IMR-90 (cell line): ENCODE data around the gene GLE1. TPM values are rescaled to one million over a fixed set of nuclear protein-coding genes. Genes with fewer than 3 reads are reported as not detected.

ENCODE experiments used
- ATAC-seq: fragments of 200-7000 bp; cut with Tn5 transposase; 2 replicates; pipeline ENCODE4 v1.9.1; 2020; ENCODE audit warnings: low read depth, mild to moderate bottlenecking, moderate library complexity
- BruUV-seq: library from RNA; stranded (reverse); fragments of 400-500 nt; replicated peaks from 2 replicates; lab custom pipeline; 2021; lab: Mats Ljungman, UMichigan
- CTCF ChIA-PET: fragments of 300-600 bp; formaldehyde crosslinking; extraction: SDS; loops from one replicate; lab custom pipeline; 2021; ENCODE audit warnings: antibody characterized with exemption; lab: Yijun Ruan, JAX
- POLR2A ChIA-PET: fragments of 300-600 bp; sonication (Branson Sonifier 250); formaldehyde crosslinking; loops from one replicate; lab custom pipeline; 2022; ENCODE audit warnings: antibody characterized with exemption; ENCODE audit not compliant: unreplicated experiment; lab: Charles Lee
- DNase-seq: peaks from one replicate; pipeline ENCODE4 v3.0.0; 2013
- H2AFZ ChIP-seq: replicated peaks from 2 replicates; pipeline ENCODE3; 2013; ENCODE audit warnings: low read length, mild to moderate bottlenecking; ENCODE audit not compliant: poor library complexity
- H2AK5ac ChIP-seq: 2 replicates; pipeline ENCODE4 v1.6.1; 2013; ENCODE audit warnings: low read depth, low read length, inconsistent platforms
- H2AK9ac ChIP-seq: replicated peaks from 2 replicates; pipeline ENCODE3; 2013; ENCODE audit warnings: mild to moderate bottlenecking, low read depth, low read length, moderate library complexity; ENCODE audit not compliant: poor library complexity
- H2BK120ac ChIP-seq: 2 replicates; pipeline ENCODE4 v1.6.1; 2013; ENCODE audit warnings: low read depth, low read length, inconsistent platforms
- H2BK15ac ChIP-seq: 3 replicates; pipeline ENCODE4 v1.6.1; 2013; ENCODE audit warnings: low read depth, low read length, inconsistent platforms
- H2BK20ac ChIP-seq: 2 replicates; pipeline ENCODE4 v1.6.1; 2013; ENCODE audit warnings: low read depth, mild to moderate bottlenecking, inconsistent platforms, low read length, moderate library complexity
- H2BK5ac ChIP-seq: 2 replicates; pipeline ENCODE4 v1.6.1; 2013; ENCODE audit warnings: mild to moderate bottlenecking, low read depth, low read length, inconsistent platforms; ENCODE audit not compliant: poor library complexity, severe bottlenecking
- H3K14ac ChIP-seq: replicated peaks from 2 replicates; pipeline ENCODE4 v1.6.1; 2013; ENCODE audit warnings: low read depth, low read length, inconsistent platforms
- H3K18ac ChIP-seq: 2 replicates; pipeline ENCODE4 v1.6.1; 2013; ENCODE audit warnings: low read depth, low read length, control low read depth
- H3K23ac ChIP-seq: 2 replicates; pipeline ENCODE4 v1.6.1; 2013; ENCODE audit warnings: low read depth, low read length, inconsistent platforms
- H3K27ac ChIP-seq: 2 replicates; pipeline ENCODE4 v1.5.1; 2013; ENCODE audit warnings: mild to moderate bottlenecking, control low read depth, low read length; ENCODE audit not compliant: insufficient read depth
- H3K27me3 ChIP-seq: 2 replicates; pipeline ENCODE4 v1.6.1; 2013; ENCODE audit warnings: low read length; ENCODE audit not compliant: control insufficient read depth, insufficient read depth
- H3K36me3 ChIP-seq: 2 replicates; pipeline ENCODE4 v1.6.1; 2013; ENCODE audit warnings: low read length, mixed read lengths; ENCODE audit not compliant: control insufficient read depth, insufficient read depth
- H3K4ac ChIP-seq: 2 replicates; pipeline ENCODE4 v1.6.1; 2013; ENCODE audit warnings: low read depth, low read length, inconsistent platforms
- H3K4me1 ChIP-seq: 2 replicates; pipeline ENCODE4 v1.6.1; 2013; ENCODE audit warnings: low read length, mixed read lengths; ENCODE audit not compliant: control insufficient read depth, insufficient read depth
- H3K4me2 ChIP-seq: 2 replicates; pipeline ENCODE4 v1.6.1; 2013; ENCODE audit warnings: low read depth, mild to moderate bottlenecking, control low read depth, low read length, moderate library complexity
- H3K4me3 ChIP-seq: 2 replicates; pipeline ENCODE4 v1.5.1; 2013; ENCODE audit warnings: low read depth, mild to moderate bottlenecking, control low read depth, low read length, moderate library complexity; ENCODE audit not compliant: insufficient read depth
- H3K56ac ChIP-seq: 2 replicates; pipeline ENCODE4 v1.6.1; 2013; ENCODE audit warnings: low read length, inconsistent platforms; ENCODE audit not compliant: insufficient read depth; ENCODE audit errors: extremely low read depth
- H3K79me1 ChIP-seq, 2 experiments: 2 replicates each; pipeline ENCODE4 v1.6.1; 2013; ENCODE audit warnings: low read length in 2 of 2, inconsistent platforms in 1 of 2, low read depth in 1 of 2
- H3K9ac ChIP-seq: 2 replicates; pipeline ENCODE4 v1.6.1; 2013; ENCODE audit warnings: low read depth, low read length, control low read depth
- H3K9me1 ChIP-seq: 2 replicates; pipeline ENCODE4 v1.6.1; 2013; ENCODE audit warnings: low read length, inconsistent platforms; ENCODE audit not compliant: insufficient read depth
- H3K9me3 ChIP-seq: 2 replicates; pipeline ENCODE4 v1.6.1; 2013; ENCODE audit warnings: low read length; ENCODE audit not compliant: control insufficient read depth, insufficient read depth
- H4K20me1 ChIP-seq: 2 replicates; pipeline ENCODE4 v1.6.1; 2013; ENCODE audit warnings: low read length, inconsistent platforms; ENCODE audit not compliant: insufficient read depth
- H4K5ac ChIP-seq: 2 replicates; pipeline ENCODE4 v1.6.1; 2013; ENCODE audit warnings: mild to moderate bottlenecking, low read depth, low read length, control low read depth
- H4K8ac ChIP-seq, 2 experiments: 2 replicates each; pipeline ENCODE4 v1.6.1; 2013; ENCODE audit warnings: low read depth in 2 of 2, low read length in 2 of 2, control low read depth in 1 of 2, inconsistent platforms in 1 of 2
- H4K91ac ChIP-seq: 2 replicates; pipeline ENCODE4 v1.6.1; 2013; ENCODE audit warnings: low read depth, low read length, inconsistent platforms; ENCODE audit not compliant: insufficient read depth
- BHLHE40 ChIP-seq: fragments of 150-350 bp; IDR thresholded peaks from 2 replicates; pipeline ENCODE4 v1.6.1; 2016; ENCODE audit warnings: mild to moderate bottlenecking, low read depth, low read length
- CEBPB ChIP-seq: IDR thresholded peaks from 2 replicates; pipeline ENCODE4 v1.6.1; 2012; ENCODE audit warnings: low read depth, low read length, improper control_type of control experiment
- MAZ ChIP-seq: IDR thresholded peaks from 2 replicates; pipeline ENCODE4 v1.6.1; 2012; ENCODE audit warnings: low read depth, mild to moderate bottlenecking, low read length, improper control_type of control experiment, moderate library complexity, borderline replicate concordance
- MXI1 ChIP-seq: IDR thresholded peaks from 2 replicates; pipeline ENCODE4 v1.6.1; 2012; ENCODE audit warnings: low read depth, mild to moderate bottlenecking, low read length, moderate library complexity, borderline replicate concordance
- POLR2A ChIP-seq: IDR thresholded peaks from 2 replicates; pipeline ENCODE4 v1.6.1; 2012; ENCODE audit warnings: mild to moderate bottlenecking, low read depth, low read length
- RAD21 ChIP-seq: IDR thresholded peaks from 2 replicates; pipeline ENCODE4 v1.6.1; 2012; ENCODE audit warnings: low read length, improper control_type of control experiment
- SMC3 ChIP-seq: fragments of 150-350 bp; IDR thresholded peaks from 2 replicates; pipeline ENCODE4 v1.6.1; 2016; ENCODE audit warnings: low read depth, mild to moderate bottlenecking, antibody characterized with exemption, low read length, moderate library complexity
- USF2 ChIP-seq: fragments of 150-350 bp; IDR thresholded peaks from 2 replicates; pipeline ENCODE4 v1.6.1; 2017; ENCODE audit warnings: mild to moderate bottlenecking, antibody characterized with exemption, low read length, low read depth
- WGBS, 2 experiments: methylation state at CpG; one replicate each; pipeline versions ENCODE4 v1.1.5 to v1.1.7; 2013; ENCODE audit warnings: missing lambda C conversion rate in 2 of 2; ENCODE audit not compliant: insufficient read length in 1 of 2; ENCODE audit errors: extremely low coverage in 2 of 2; 5-methylcytosine and 5-hydroxymethylcytosine counted together
- dilution Hi-C: fragments of 300-500 bp; cut with HindIII; formaldehyde crosslinking; loops from one replicate; pipeline ENCODE4 v1.14.3; 2018; ENCODE audit warnings: low sequenced_read_pairs; ENCODE audit not compliant: unreplicated experiment
- in situ Hi-C: fragments of 300-500 bp; cut with MboI; formaldehyde crosslinking; loops from 3 replicates; pipeline ENCODE4 v1.14.3; 2019; ENCODE audit warnings: low sequenced_read_pairs, inconsistent platforms, mixed read lengths
- intact Hi-C: fragments of 100-400 bp; cut with micrococcal nuclease; formaldehyde crosslinking; loops from 2 replicates; pipeline ENCODE4 v1.10.0; 2022
- polyA plus RNA-seq, 3 experiments: library from polyadenylated mRNA; depleted of rRNA; stranded (reverse); fragments of >200 nt; gene quantifications; 2 replicates each; pipeline ENCODE4 v1.2.3, GENCODE V29; 2012; ENCODE audit warnings: low replicate concordance in 1 of 3
- total RNA-seq: library from RNA; depleted of rRNA; stranded (reverse); fragments of >200 nt; gene quantifications from 2 replicates; pipeline ENCODE4 v1.2.3, GENCODE V29; 2012

Gene GLE1
- total and polyA plus RNA-seq, 2 of the 4 experiments (the other 2 are of a cell fraction) = 14.3 to 39.4 TPM

DNA sequence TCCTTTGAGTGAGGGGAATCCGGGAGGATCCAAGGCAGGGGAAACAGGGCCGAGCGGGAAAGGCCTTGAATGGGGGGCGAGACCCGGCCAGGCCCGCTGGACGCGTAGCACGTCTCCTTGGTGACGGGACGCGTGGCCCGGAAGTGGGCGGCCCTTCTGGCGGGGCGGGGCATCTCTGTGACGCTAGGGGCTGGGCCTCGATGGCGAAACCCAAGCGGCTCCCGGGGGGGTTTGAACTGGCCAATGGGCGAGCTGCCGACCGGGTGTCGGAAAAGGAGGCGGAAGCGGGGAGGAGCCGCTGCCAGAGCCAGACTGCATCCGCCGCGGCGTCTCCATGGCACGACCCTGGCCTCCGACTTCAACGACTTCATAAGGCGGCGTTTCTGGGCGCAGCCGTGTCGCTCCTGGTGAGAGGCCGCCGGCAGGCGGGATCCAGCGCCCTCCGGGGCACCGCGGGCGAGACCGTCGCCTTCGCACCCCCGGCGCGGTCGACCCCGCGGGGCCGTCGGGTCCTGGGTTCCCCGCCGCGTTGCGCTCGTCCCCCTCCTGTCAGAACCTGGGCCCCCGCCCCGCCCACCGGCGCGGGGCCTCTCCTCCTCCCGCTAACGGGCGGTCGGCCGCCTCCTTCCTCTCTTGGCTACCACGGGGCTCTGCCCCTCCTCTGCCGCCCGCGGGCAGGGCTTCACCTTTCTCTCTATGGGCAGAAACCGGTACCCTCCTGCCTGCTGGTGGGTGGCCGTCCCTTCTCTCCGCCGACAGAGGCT is 48.5 kb upstream of the GLE1 start, which contains the start of gene ODF2:
Gene ODF2 (plus strand): TSS at position 158 of the 764 bp plus-strand sequence. CDS start 86 bp downstream, at position 244.
- Histone ChIP-seq H3K27me3 (no peaks in the 10 kb centered on the region), H4K91ac (peak within 1 kb of the TSS; percentile 62), H3K9ac (peak within 1 kb of the TSS; percentile 66), H2BK15ac (peak within 1 kb of the TSS; percentile 10; the same call in 1 of the 3 replicates), H3K4me3 (peak within 1 kb of the TSS; percentile 74), H3K23ac (peak within 1 kb of the TSS; percentile 74), H3K9me3 (no peaks in the 10 kb centered on the region), H3K9me1 (no peaks in the 10 kb centered on the region), H2AK5ac (peak within 1 kb of the TSS; percentile 67), H4K20me1 (0 out of 2 replicates have a peak, but pooled peaks cover 4% of the 10 kb centered on the region), H3K4ac (peak within 1 kb of the TSS; percentile 94), H3K27ac (peak within 1 kb of the TSS; percentile 73), H3K14ac (peak within 1 kb of the TSS; percentile 98), H3K4me2 (peak within 1 kb of the TSS; percentile 96), H4K8ac (peak within 1 kb of the TSS; percentile 59 to 95), H4K5ac (peak within 1 kb of the TSS; percentile 76), H3K4me1 (peaks cover 6% of the 10 kb centered on the region; the same call in 1 of the 2 replicates), H2AK9ac (peak within 1 kb of the TSS; percentile 94), H3K79me1 (peaks cover 13 to 28% of the 10 kb centered on the region in 2 experiments), H3K56ac (peak within 1 kb of the TSS; percentile 58), H3K18ac (peak within 1 kb of the TSS; percentile 62; the same call in 1 of the 2 replicates), H2BK5ac (peak within 1 kb of the TSS; percentile 77), H2BK120ac (peak within 1 kb of the TSS; percentile 80; the same call in 1 of the 2 replicates), H3K36me3 (peaks cover 16% of the 10 kb centered on the region), H2BK20ac (no peak within 1 kb of the TSS), H2AFZ (peak within 1 kb of the TSS; percentile 100)
- ChIA-PET CTCF (no interaction called here), POLR2A (interaction anchor here (0.7 kb wide), 1 partner anchor 27 kb away, joined by 3 read pairs; no protein-coding TSS in a partner anchor)
- DNase-seq (peak; percentile 92), ATAC-seq (peak; percentile 92)
- WGBS, 2 experiments = 0% methylated on average over 29 of the region's 82 CpGs; no CpG with 5 or more reads in 1 of the 2 experiments
- no TSS peak for BruUV-seq
- in situ Hi-C loops = no loop called here
- intact Hi-C loops = no loop called here
- dilution Hi-C loops = no loop called here
- TF ChIP-seq MXI1 = peak; percentile 91
- TF ChIP-seq CEBPB = peak; percentile 96
- no peak for TF ChIP-seq SMC3
- TF ChIP-seq MAZ = peak; percentile 69; the same call in 1 of the 2 replicates
- peak; percentile 67; the same call in 1 of the 2 replicates for TF ChIP-seq USF2
- no peak; the same call in 1 of the 2 replicates for TF ChIP-seq BHLHE40
- TF ChIP-seq POLR2A = peak; percentile 89
- no peak for TF ChIP-seq RAD21
